Superior temporal gyrus (tissue), 1 donor: ENCODE data around the gene TMEM82.

Experiments used
- DNase-seq: peaks from one replicate; pipeline ENCODE4 v3.0.0-alpha.2; 2016; ENCODE audit errors: extremely low spot score

TMEM82 gene

DNA sequence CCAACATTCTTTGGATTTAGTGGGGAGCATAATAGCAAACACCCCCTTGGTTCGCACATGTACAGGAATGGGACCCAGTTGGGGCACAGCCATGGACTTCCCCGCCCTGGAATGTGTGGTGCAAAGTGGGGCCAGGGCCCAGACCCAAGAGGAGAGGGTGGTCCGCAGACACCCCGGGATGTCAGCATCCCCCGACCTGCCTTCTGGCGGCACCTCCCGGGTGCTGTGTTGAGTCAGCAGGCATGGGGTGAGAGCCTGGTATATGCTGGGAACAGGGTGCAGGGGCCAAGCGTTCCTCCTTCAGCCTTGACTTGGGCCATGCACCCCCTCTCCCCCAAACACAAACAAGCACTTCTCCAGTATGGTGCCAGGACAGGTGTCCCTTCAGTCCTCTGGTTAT, 43.4 kb downstream of the TMEM82 start:
- no peak for DNase-seq

- no peak for DNase-seq
These were observed 44.3 kb downstream of the TMEM82 start for GRCh38 chr1:15786581-15786980.

GRCh38 chr1:15788624-15789301, 46.5 kb downstream of the TMEM82 start:
- no peak for DNase-seq

GRCh38 chr1:15796086-15796462, 53.8 kb downstream of the TMEM82 start:
- no peak for DNase-seq
